ENCODE measurements around the gene GRM7.

- TF ChIP-seq CTCF (conservative IDR thresholded peaks at IDR 0.05; ENCODE audit: low read depth, low read length) (no peak), RFX5 (IDR thresholded peaks at IDR 0.05; ENCODE audit: low read depth, low read length) (no peak), POLR2A (IDR thresholded peaks at IDR 0.05; ENCODE audit: low read depth, low read length) (no peak), USF2 (IDR thresholded peaks at IDR 0.05; ENCODE audit: low read depth, low read length) (no peak), RCOR1 (IDR thresholded peaks at IDR 0.05; ENCODE audit: insufficient replicate concordance, low read length) (no peak), MXI1 (IDR thresholded peaks at IDR 0.05; ENCODE audit: borderline replicate concordance, low read depth, low read length) (no peak), ELK1 (IDR thresholded peaks at IDR 0.05; ENCODE audit: borderline replicate concordance, low read depth, low read length) (no peak), RAD21 (IDR thresholded peaks at IDR 0.05; ENCODE audit: low read length) (no peak), MAZ (IDR thresholded peaks at IDR 0.05; ENCODE audit: borderline replicate concordance, low read depth, low read length) (no peak), SMC3 (IDR thresholded peaks at IDR 0.05; ENCODE audit: low read depth, low read length) (no peak)
Measured at GRCh38 chr3:6867269-6867668, 6.4 kb downstream of the GRM7 start.

Data from IMR-90 (cell line).